Uterine smooth muscle cell (primary cell): ENCODE data around the gene NELFE. TPM values are rescaled to one million over a fixed set of nuclear protein-coding genes. Genes with fewer than 3 reads are reported as not detected.

Source experiments
- total RNA-seq: library from RNA; depleted of rRNA; stranded (reverse); fragments of >200 nt; gene quantifications from 2 replicates; pipeline ENCODE4 v1.2.3, GENCODE V29; 2014

The NELFE gene
- 121 and 171 TPM in 2 replicates for total RNA-seq

GRCh38 chr6:31958741-31959739, at the start of gene NELFE, which contains the start of gene SKIC2:
NELFE (minus strand) TSS chr6:31958971; CDS start chr6:31958446, 525 bp downstream.
SKIC2 (plus strand) TSS chr6:31959175; CDS start chr6:31959193, 18 bp downstream.

GRCh38 chr6:31981744-31982143, 23.0 kb upstream of the NELFE start, which contains the start of gene C4A:
C4A (plus strand) TSS chr6:31982057; CDS start chr6:31982108, 51 bp downstream.

GRCh38 chr6:31971993-31972708, 13.4 kb upstream of the NELFE start, which contains the start of gene DXO:
DXO (minus strand) TSS chr6:31972138; CDS start chr6:31971675, 463 bp downstream.

GRCh38 chr6:31945507-31946369, 13.0 kb downstream of the NELFE start, which contains the start of gene CFB:
CFB (plus strand) TSS chr6:31946095; CDS start chr6:31946222, 127 bp downstream.

DNA sequence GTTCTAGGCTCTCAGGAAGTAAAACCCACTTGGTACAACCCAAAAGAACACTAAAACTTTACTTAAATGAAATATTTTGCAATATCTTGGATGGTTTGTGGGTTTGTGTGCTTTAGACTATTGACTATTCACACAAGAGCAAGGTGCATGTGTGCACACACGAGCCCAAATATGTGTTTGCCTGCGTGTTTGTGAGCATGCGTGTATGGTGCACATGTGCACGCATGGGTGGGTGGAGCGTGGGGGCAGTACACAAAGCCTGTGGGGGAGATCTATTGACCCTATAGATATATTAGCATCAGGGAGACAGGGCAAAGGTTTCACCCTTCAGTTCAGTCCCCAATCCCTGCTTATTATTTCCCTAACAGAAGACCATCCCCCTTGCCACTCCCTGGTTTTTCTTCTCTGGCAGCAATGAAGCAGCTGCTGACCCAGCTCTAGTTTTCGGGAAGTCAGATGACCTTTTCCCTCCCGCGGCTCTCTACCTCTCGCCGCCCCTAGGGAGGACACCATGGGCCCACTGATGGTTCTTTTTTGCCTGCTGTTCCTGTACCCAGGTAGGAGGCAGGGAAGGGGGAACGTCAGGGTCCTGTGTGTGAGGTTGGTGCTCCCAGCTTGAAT, 31.4 kb downstream of the NELFE start, which contains the start of gene C2:
C2 (plus strand) TSS at position 476 of the 621 bp plus-strand sequence; CDS start at position 512, 36 bp downstream.

Other genes with a start within 250 kb of the NELFE start
- not detected in 2 replicates for gene LY6G6D, start 243.6 kb downstream of the NELFE start, total RNA-seq
- not detected in 2 replicates for gene LY6G6C, start 237.2 kb downstream of the NELFE start, total RNA-seq
- gene MPIG6B, start 235.6 kb downstream of the NELFE start, total RNA-seq: not detected in 2 replicates
- 39.3 and 81.0 TPM in 2 replicates for gene DDAH2, start 229.7 kb downstream of the NELFE start, total RNA-seq
- 791 and 1,362 TPM in 2 replicates for gene CLIC1, start 222.4 kb downstream of the NELFE start, total RNA-seq
- gene MSH5, start 219.0 kb downstream of the NELFE start, total RNA-seq: 13.0 and 21.6 TPM in 2 replicates
- 1.00 and 1.2 TPM in 2 replicates for gene SAPCD1, start 196.3 kb downstream of the NELFE start, total RNA-seq
- 0.11 and 0.25 TPM in 2 replicates for gene VWA7, start 181.6 kb downstream of the NELFE start, total RNA-seq
- 68.7 and 88.5 TPM in 2 replicates for gene VARS1, start 163.2 kb downstream of the NELFE start, total RNA-seq
- gene LSM2, start 152.0 kb downstream of the NELFE start, total RNA-seq: 34.9 and 48.9 TPM in 2 replicates
- gene HSPA1L, start 143.7 kb downstream of the NELFE start, total RNA-seq: 0.89 and 1.7 TPM in 2 replicates
- gene HSPA1A, start 143.4 kb downstream of the NELFE start, total RNA-seq: 60.4 and 107 TPM in 2 replicates
- gene HSPA1B, start 131.2 kb downstream of the NELFE start, total RNA-seq: 94.5 and 181 TPM in 2 replicates
- 72.7 and 128 TPM in 2 replicates for gene NEU1, start 96.2 kb downstream of the NELFE start, total RNA-seq
- gene SLC44A4, start 80.0 kb downstream of the NELFE start, total RNA-seq: 0.25 TPM in 1 of 2 replicates, not detected in the other
- 74.0 and 94.5 TPM in 2 replicates for gene EHMT2, start 61.3 kb downstream of the NELFE start, total RNA-seq
- gene ZBTB12, start 56.9 kb downstream of the NELFE start, total RNA-seq: 4.9 and 8.1 TPM in 2 replicates
- gene C2, start 31.3 kb downstream of the NELFE start, total RNA-seq: 0.77 and 2.0 TPM in 2 replicates
- gene CFB, start 12.9 kb downstream of the NELFE start, total RNA-seq: 2.3 and 5.6 TPM in 2 replicates
- 50.1 and 53.1 TPM in 2 replicates for gene SKIC2, start 204 bp upstream of the NELFE start, total RNA-seq
- 14.1 and 17.1 TPM in 2 replicates for gene DXO, start 13.2 kb upstream of the NELFE start, total RNA-seq
- gene C4A, start 23.1 kb upstream of the NELFE start, total RNA-seq: 2.3 and 13.4 TPM in 2 replicates
- 2.0 and 6.0 TPM in 2 replicates for gene C4B, start 55.8 kb upstream of the NELFE start, total RNA-seq
- not detected in 2 replicates for gene CYP21A2, start 79.4 kb upstream of the NELFE start, total RNA-seq
- gene TNXB, start 150.4 kb upstream of the NELFE start, total RNA-seq: 5.9 and 6.7 TPM in 2 replicates
- 12.1 and 17.9 TPM in 2 replicates for gene ATF6B, start 169.3 kb upstream of the NELFE start, total RNA-seq
- gene FKBPL, start 171.3 kb upstream of the NELFE start, total RNA-seq: 5.2 and 7.9 TPM in 2 replicates
- gene PRRT1, start 193.0 kb upstream of the NELFE start, total RNA-seq: 0.11 and 0.12 TPM in 2 replicates
- gene PPT2, start 195.2 kb upstream of the NELFE start, total RNA-seq: 9.5 and 14.6 TPM in 2 replicates
- gene EGFL8, start 205.6 kb upstream of the NELFE start, total RNA-seq: 0.66 and 1.00 TPM in 2 replicates
- gene AGPAT1, start 217.1 kb upstream of the NELFE start, total RNA-seq: 12.4 and 15.7 TPM in 2 replicates
- gene RNF5, start 219.4 kb upstream of the NELFE start, total RNA-seq: 29.0 and 30.9 TPM in 2 replicates
- gene AGER, start 225.3 kb upstream of the NELFE start, total RNA-seq: 0.12 and 0.44 TPM in 2 replicates
- 41.6 and 42.6 TPM in 2 replicates for gene PBX2, start 231.2 kb upstream of the NELFE start, total RNA-seq
- 0.44 and 0.87 TPM in 2 replicates for gene GPSM3, start 233.7 kb upstream of the NELFE start, total RNA-seq